H1 (cell line): ENCODE results near the gene NFATC1. TPM values are rescaled to one million over a fixed set of nuclear protein-coding genes. Genes with fewer than 3 reads are reported as not detected.

Source experiments
- BCL11A ChIP-seq, 2 experiments: IDR thresholded peaks; one replicate each; pipeline ENCODE4 v1.6.1; 2011; ENCODE audit warnings: low read depth in 2 of 2, low read length in 2 of 2, mild to moderate bottlenecking in 2 of 2
- BRCA1 ChIP-seq: IDR thresholded peaks from 2 replicates; pipeline ENCODE4 v1.6.1; 2012; ENCODE audit warnings: low read depth, low read length, improper control_type of control experiment
- CTBP2 ChIP-seq: IDR thresholded peaks from 2 replicates; pipeline ENCODE4 v1.7.0; 2011; ENCODE audit warnings: borderline replicate concordance, mild to moderate bottlenecking, moderate library complexity, mixed read lengths, low read length; ENCODE audit not compliant: insufficient read depth, insufficient read length
- GTF2F1 ChIP-seq: IDR thresholded peaks from 2 replicates; pipeline ENCODE4 v1.6.1; 2012; ENCODE audit warnings: low read depth, low read length, improper control_type of control experiment, borderline replicate concordance
- KDM1A ChIP-seq: fragments of 200-600, 300-600 bp; sonication (generic); IDR thresholded peaks from 2 replicates; pipeline ENCODE4 v1.7.1; 2016; ENCODE audit warnings: mild to moderate bottlenecking, low read length, borderline replicate concordance
- polyA plus RNA-seq, 7 experiments: library from polyadenylated mRNA; depleted of rRNA in 3 of 7; stranded (reverse) in 5 of 7; unstranded in 2 of 7; fragments of >200 nt in 5 of 7; fragments of 200-250 nt in 2 of 7; gene quantifications; 1 replicate in 5 of 7; 2 replicates in 1 of 7; 4 replicates in 1 of 7; pipeline versions ENCODE4 v1.2.1 to v1.2.3, GENCODE V29; 2011 to 2013; ENCODE audit warnings: missing spikeins in 2 of 7, mixed read lengths in 2 of 7
- total RNA-seq: library from RNA; stranded (reverse); fragmentation: NEBNext Ultra II Directional; extraction: Animal tissue kit (Norgen Biotek cat#: 25700); gene quantifications from 2 replicates; pipeline ENCODE4 v1.2.1, GENCODE V29; 2021
- TF ChIP-seq, protein P1 (sequence below): IDR thresholded peaks from 2 replicates; pipeline ENCODE4 v1.6.1; 2012; ENCODE audit warnings: inconsistent platforms

NFATC1 gene
- total and polyA plus RNA-seq, 2 of the 8 experiments (the other 6 are each of a cell fraction or from before 2014, with no cell fraction given): 2.0 to 6.6 TPM

- TF ChIP-seq, protein P1, sequence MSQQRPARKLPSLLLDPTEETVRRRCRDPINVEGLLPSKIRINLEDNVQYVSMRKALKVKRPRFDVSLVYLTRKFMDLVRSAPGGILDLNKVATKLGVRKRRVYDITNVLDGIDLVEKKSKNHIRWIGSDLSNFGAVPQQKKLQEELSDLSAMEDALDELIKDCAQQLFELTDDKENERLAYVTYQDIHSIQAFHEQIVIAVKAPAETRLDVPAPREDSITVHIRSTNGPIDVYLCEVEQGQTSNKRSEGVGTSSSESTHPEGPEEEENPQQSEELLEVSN: no peak
- no peak for TF ChIP-seq BCL11A (IDR thresholded peaks at IDR 0.05; ENCODE audit: low read depth in 2 of 2, low read length in 2 of 2)
- no peak for TF ChIP-seq CTBP2
- TF ChIP-seq GTF2F1: no peak
- no peak for TF ChIP-seq BRCA1
- no peak for TF ChIP-seq KDM1A
Measured at GRCh38 chr18:79476031-79476917, 80.5 kb downstream of the NFATC1 start (continued).
